IMR-90 (cell line): ENCODE data around the gene COL1A1. TPM values are rescaled to one million over a fixed set of nuclear protein-coding genes. Genes with fewer than 3 reads are reported as not detected.
A peak's percentile ranks its signal among the peaks of the same experiment; 100 is the strongest.

Experiments used
- ATAC-seq: fragments of 200-7000 bp; cut with Tn5 transposase; 2 replicates; pipeline ENCODE4 v1.9.1; 2020; ENCODE audit warnings: low read depth, mild to moderate bottlenecking, moderate library complexity
- BruUV-seq: library from RNA; stranded (reverse); fragments of 400-500 nt; replicated peaks from 2 replicates; lab custom pipeline; 2021; lab: Mats Ljungman, UMichigan
- CTCF ChIA-PET: fragments of 300-600 bp; formaldehyde crosslinking; extraction: SDS; loops from one replicate; lab custom pipeline; 2021; ENCODE audit warnings: antibody characterized with exemption; lab: Yijun Ruan, JAX
- POLR2A ChIA-PET: fragments of 300-600 bp; sonication (Branson Sonifier 250); formaldehyde crosslinking; loops from one replicate; lab custom pipeline; 2022; ENCODE audit warnings: antibody characterized with exemption; ENCODE audit not compliant: unreplicated experiment; lab: Charles Lee
- DNase-seq: peaks from one replicate; pipeline ENCODE4 v3.0.0; 2013
- H2AFZ ChIP-seq: replicated peaks from 2 replicates; pipeline ENCODE3; 2013; ENCODE audit warnings: low read length, mild to moderate bottlenecking; ENCODE audit not compliant: poor library complexity
- H2AK5ac ChIP-seq: 2 replicates; pipeline ENCODE4 v1.6.1; 2013; ENCODE audit warnings: low read depth, low read length, inconsistent platforms
- H2AK9ac ChIP-seq: replicated peaks from 2 replicates; pipeline ENCODE3; 2013; ENCODE audit warnings: mild to moderate bottlenecking, low read depth, low read length, moderate library complexity; ENCODE audit not compliant: poor library complexity
- H2BK120ac ChIP-seq: 2 replicates; pipeline ENCODE4 v1.6.1; 2013; ENCODE audit warnings: low read depth, low read length, inconsistent platforms
- H2BK15ac ChIP-seq: 3 replicates; pipeline ENCODE4 v1.6.1; 2013; ENCODE audit warnings: low read depth, low read length, inconsistent platforms
- H2BK20ac ChIP-seq: 2 replicates; pipeline ENCODE4 v1.6.1; 2013; ENCODE audit warnings: low read depth, mild to moderate bottlenecking, inconsistent platforms, low read length, moderate library complexity
- H2BK5ac ChIP-seq: 2 replicates; pipeline ENCODE4 v1.6.1; 2013; ENCODE audit warnings: mild to moderate bottlenecking, low read depth, low read length, inconsistent platforms; ENCODE audit not compliant: poor library complexity, severe bottlenecking
- H3K14ac ChIP-seq: replicated peaks from 2 replicates; pipeline ENCODE4 v1.6.1; 2013; ENCODE audit warnings: low read depth, low read length, inconsistent platforms
- H3K18ac ChIP-seq: 2 replicates; pipeline ENCODE4 v1.6.1; 2013; ENCODE audit warnings: low read depth, low read length, control low read depth
- H3K23ac ChIP-seq: 2 replicates; pipeline ENCODE4 v1.6.1; 2013; ENCODE audit warnings: low read depth, low read length, inconsistent platforms
- H3K27ac ChIP-seq: 2 replicates; pipeline ENCODE4 v1.5.1; 2013; ENCODE audit warnings: mild to moderate bottlenecking, control low read depth, low read length; ENCODE audit not compliant: insufficient read depth
- H3K27me3 ChIP-seq: 2 replicates; pipeline ENCODE4 v1.6.1; 2013; ENCODE audit warnings: low read length; ENCODE audit not compliant: control insufficient read depth, insufficient read depth
- H3K36me3 ChIP-seq: 2 replicates; pipeline ENCODE4 v1.6.1; 2013; ENCODE audit warnings: low read length, mixed read lengths; ENCODE audit not compliant: control insufficient read depth, insufficient read depth
- H3K4ac ChIP-seq: 2 replicates; pipeline ENCODE4 v1.6.1; 2013; ENCODE audit warnings: low read depth, low read length, inconsistent platforms
- H3K4me1 ChIP-seq: 2 replicates; pipeline ENCODE4 v1.6.1; 2013; ENCODE audit warnings: low read length, mixed read lengths; ENCODE audit not compliant: control insufficient read depth, insufficient read depth
- H3K4me2 ChIP-seq: 2 replicates; pipeline ENCODE4 v1.6.1; 2013; ENCODE audit warnings: low read depth, mild to moderate bottlenecking, control low read depth, low read length, moderate library complexity
- H3K4me3 ChIP-seq: 2 replicates; pipeline ENCODE4 v1.5.1; 2013; ENCODE audit warnings: low read depth, mild to moderate bottlenecking, control low read depth, low read length, moderate library complexity; ENCODE audit not compliant: insufficient read depth
- H3K56ac ChIP-seq: 2 replicates; pipeline ENCODE4 v1.6.1; 2013; ENCODE audit warnings: low read length, inconsistent platforms; ENCODE audit not compliant: insufficient read depth; ENCODE audit errors: extremely low read depth
- H3K79me1 ChIP-seq, 2 experiments: 2 replicates each; pipeline ENCODE4 v1.6.1; 2013; ENCODE audit warnings: low read length in 2 of 2, inconsistent platforms in 1 of 2, low read depth in 1 of 2
- H3K9ac ChIP-seq: 2 replicates; pipeline ENCODE4 v1.6.1; 2013; ENCODE audit warnings: low read depth, low read length, control low read depth
- H3K9me1 ChIP-seq: 2 replicates; pipeline ENCODE4 v1.6.1; 2013; ENCODE audit warnings: low read length, inconsistent platforms; ENCODE audit not compliant: insufficient read depth
- H3K9me3 ChIP-seq: 2 replicates; pipeline ENCODE4 v1.6.1; 2013; ENCODE audit warnings: low read length; ENCODE audit not compliant: control insufficient read depth, insufficient read depth
- H4K20me1 ChIP-seq: 2 replicates; pipeline ENCODE4 v1.6.1; 2013; ENCODE audit warnings: low read length, inconsistent platforms; ENCODE audit not compliant: insufficient read depth
- H4K5ac ChIP-seq: 2 replicates; pipeline ENCODE4 v1.6.1; 2013; ENCODE audit warnings: mild to moderate bottlenecking, low read depth, low read length, control low read depth
- H4K8ac ChIP-seq, 2 experiments: 2 replicates each; pipeline ENCODE4 v1.6.1; 2013; ENCODE audit warnings: low read depth in 2 of 2, low read length in 2 of 2, control low read depth in 1 of 2, inconsistent platforms in 1 of 2
- H4K91ac ChIP-seq: 2 replicates; pipeline ENCODE4 v1.6.1; 2013; ENCODE audit warnings: low read depth, low read length, inconsistent platforms; ENCODE audit not compliant: insufficient read depth
- BHLHE40 ChIP-seq: fragments of 150-350 bp; IDR thresholded peaks from 2 replicates; pipeline ENCODE4 v1.6.1; 2016; ENCODE audit warnings: mild to moderate bottlenecking, low read depth, low read length
- CEBPB ChIP-seq: IDR thresholded peaks from 2 replicates; pipeline ENCODE4 v1.6.1; 2012; ENCODE audit warnings: low read depth, low read length, improper control_type of control experiment
- FOS ChIP-seq: fragments of 150-350 bp; IDR thresholded peaks from 2 replicates; pipeline ENCODE4 v1.6.1; 2016; ENCODE audit warnings: low read depth, low read length
- MAFK ChIP-seq: IDR thresholded peaks from 2 replicates; pipeline ENCODE4 v1.6.1; 2012; ENCODE audit warnings: low read depth, low read length, improper control_type of control experiment
- MAZ ChIP-seq: IDR thresholded peaks from 2 replicates; pipeline ENCODE4 v1.6.1; 2012; ENCODE audit warnings: low read depth, mild to moderate bottlenecking, low read length, improper control_type of control experiment, moderate library complexity, borderline replicate concordance
- POLR2A ChIP-seq: IDR thresholded peaks from 2 replicates; pipeline ENCODE4 v1.6.1; 2012; ENCODE audit warnings: mild to moderate bottlenecking, low read depth, low read length
- RCOR1 ChIP-seq: IDR thresholded peaks from 2 replicates; pipeline ENCODE4 v1.6.1; 2012; ENCODE audit warnings: mild to moderate bottlenecking, low read length, improper control_type of control experiment; ENCODE audit not compliant: insufficient replicate concordance
- WGBS, 2 experiments: methylation state at CpG; one replicate each; pipeline versions ENCODE4 v1.1.5 to v1.1.7; 2013; ENCODE audit warnings: missing lambda C conversion rate in 2 of 2; ENCODE audit not compliant: insufficient read length in 1 of 2; ENCODE audit errors: extremely low coverage in 2 of 2; 5-methylcytosine and 5-hydroxymethylcytosine counted together
- dilution Hi-C: fragments of 300-500 bp; cut with HindIII; formaldehyde crosslinking; loops from one replicate; pipeline ENCODE4 v1.14.3; 2018; ENCODE audit warnings: low sequenced_read_pairs; ENCODE audit not compliant: unreplicated experiment
- in situ Hi-C: fragments of 300-500 bp; cut with MboI; formaldehyde crosslinking; loops from 3 replicates; pipeline ENCODE4 v1.14.3; 2019; ENCODE audit warnings: low sequenced_read_pairs, inconsistent platforms, mixed read lengths
- intact Hi-C: fragments of 100-400 bp; cut with micrococcal nuclease; formaldehyde crosslinking; loops from 2 replicates; pipeline ENCODE4 v1.10.0; 2022
- polyA plus RNA-seq, 3 experiments: library from polyadenylated mRNA; depleted of rRNA; stranded (reverse); fragments of >200 nt; gene quantifications; 2 replicates each; pipeline ENCODE4 v1.2.3, GENCODE V29; 2012; ENCODE audit warnings: low replicate concordance in 1 of 3
- total RNA-seq: library from RNA; depleted of rRNA; stranded (reverse); fragments of >200 nt; gene quantifications from 2 replicates; pipeline ENCODE4 v1.2.3, GENCODE V29; 2012
- TF ChIP-seq, protein P1 (sequence below): fragments of 150-350 bp; IDR thresholded peaks from 2 replicates; pipeline ENCODE4 v1.6.1; 2017; ENCODE audit warnings: mild to moderate bottlenecking, antibody characterized with exemption, low read length, low read depth
- TF ChIP-seq, protein P2 (sequence below): fragments of 150-350 bp; IDR thresholded peaks from 2 replicates; pipeline ENCODE4 v1.6.1; 2016; ENCODE audit warnings: low read depth, mild to moderate bottlenecking, low read length, moderate library complexity, borderline replicate concordance

COL1A1 gene
- total and polyA plus RNA-seq, 2 of the 4 experiments (the other 2 are of a cell fraction) = 2,180 to 4,350 TPM

DNA sequence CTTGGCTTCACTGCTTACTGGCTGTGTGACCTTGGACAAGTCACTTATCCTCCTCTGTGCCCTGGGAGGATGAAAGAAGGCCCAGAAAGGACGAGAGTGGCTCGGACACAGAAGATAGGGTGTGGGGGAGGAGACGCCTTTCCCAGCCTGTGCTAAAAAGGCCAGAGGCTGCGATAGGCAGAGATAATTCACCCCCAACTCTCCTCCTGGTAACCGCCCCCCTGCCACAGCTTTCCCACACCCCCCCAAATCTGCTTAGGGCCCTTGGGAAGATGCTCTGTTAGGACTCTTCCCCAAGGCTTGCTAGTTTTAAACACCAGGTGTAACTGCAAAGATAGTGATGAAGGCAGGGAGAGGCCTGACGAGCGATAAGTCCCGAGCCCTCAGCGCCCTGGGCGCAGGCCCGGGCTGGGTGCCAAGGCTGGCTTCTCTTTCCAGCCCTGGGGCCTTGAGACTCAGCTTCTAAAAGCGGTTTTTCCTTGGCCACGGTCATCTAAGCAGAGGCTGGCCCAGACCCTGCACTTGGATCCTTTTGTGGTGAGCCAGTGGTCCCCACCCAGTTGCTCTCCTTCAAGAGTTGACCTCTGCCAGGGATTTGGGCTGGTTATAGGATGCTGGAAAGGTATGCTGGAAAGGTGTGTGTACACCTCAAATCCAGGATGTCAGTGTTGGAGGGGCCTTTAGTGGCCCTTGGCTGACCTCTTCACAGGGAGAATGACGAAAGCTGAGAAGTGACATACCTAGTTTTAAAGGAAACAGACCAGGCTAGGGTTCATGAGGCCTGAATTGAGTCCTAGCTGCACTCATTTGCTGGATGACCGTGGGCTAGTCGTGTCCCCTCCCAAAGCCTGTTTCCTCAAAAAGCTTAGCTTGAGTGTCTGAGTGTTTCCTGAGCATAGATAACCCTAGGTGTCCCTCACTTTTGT is 47.5 kb downstream of the COL1A1 start:
- intact Hi-C loops = no loop called here
- H3K4me1 ChIP-seq = peaks cover 9% of the 10 kb centered on the region
- WGBS, 2 experiments = 85% methylated on average over 5 of the region's 16 CpGs; no CpG with 5 or more reads in 1 of the 2 experiments
- dilution Hi-C loops = no loop called here
- H4K5ac ChIP-seq = no peak overlapping the region
- no peak overlapping the region for H3K18ac ChIP-seq
- H2BK5ac ChIP-seq = no peak overlapping the region
- no peak overlapping the region for H4K91ac ChIP-seq
- H3K4me3 ChIP-seq = no peak overlapping the region
- no peak overlapping the region for H2AFZ ChIP-seq
- no peak overlapping the region for H2BK120ac ChIP-seq
- H3K56ac ChIP-seq = no peak overlapping the region; the same call in 1 of the 2 replicates
- ATAC-seq = no peak
- peak overlapping the region; percentile 43; the same call in 1 of the 2 replicates for H3K4ac ChIP-seq
- no peak overlapping the region for H3K27ac ChIP-seq
- H3K9me1 ChIP-seq = peaks cover 4% of the 10 kb centered on the region; the same call in 1 of the 2 replicates
- no peak overlapping the region for H4K8ac ChIP-seq
- no peaks in the 10 kb centered on the region for H3K9me3 ChIP-seq
- no peaks in the 10 kb centered on the region for H3K36me3 ChIP-seq
- no peak overlapping the region for H3K9ac ChIP-seq
- TF ChIP-seq CEBPB = no peak
- TF ChIP-seq MAFK = no peak
- no peak for TF ChIP-seq RCOR1
- TF ChIP-seq, protein P1, sequence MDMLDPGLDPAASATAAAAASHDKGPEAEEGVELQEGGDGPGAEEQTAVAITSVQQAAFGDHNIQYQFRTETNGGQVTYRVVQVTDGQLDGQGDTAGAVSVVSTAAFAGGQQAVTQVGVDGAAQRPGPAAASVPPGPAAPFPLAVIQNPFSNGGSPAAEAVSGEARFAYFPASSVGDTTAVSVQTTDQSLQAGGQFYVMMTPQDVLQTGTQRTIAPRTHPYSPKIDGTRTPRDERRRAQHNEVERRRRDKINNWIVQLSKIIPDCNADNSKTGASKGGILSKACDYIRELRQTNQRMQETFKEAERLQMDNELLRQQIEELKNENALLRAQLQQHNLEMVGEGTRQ = no peak
- TF ChIP-seq BHLHE40 = no peak
- TF ChIP-seq, protein P2, sequence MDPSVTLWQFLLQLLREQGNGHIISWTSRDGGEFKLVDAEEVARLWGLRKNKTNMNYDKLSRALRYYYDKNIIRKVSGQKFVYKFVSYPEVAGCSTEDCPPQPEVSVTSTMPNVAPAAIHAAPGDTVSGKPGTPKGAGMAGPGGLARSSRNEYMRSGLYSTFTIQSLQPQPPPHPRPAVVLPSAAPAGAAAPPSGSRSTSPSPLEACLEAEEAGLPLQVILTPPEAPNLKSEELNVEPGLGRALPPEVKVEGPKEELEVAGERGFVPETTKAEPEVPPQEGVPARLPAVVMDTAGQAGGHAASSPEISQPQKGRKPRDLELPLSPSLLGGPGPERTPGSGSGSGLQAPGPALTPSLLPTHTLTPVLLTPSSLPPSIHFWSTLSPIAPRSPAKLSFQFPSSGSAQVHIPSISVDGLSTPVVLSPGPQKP = no peak
- TF ChIP-seq FOS = no peak
- no peak for TF ChIP-seq MAZ
- no peak for TF ChIP-seq POLR2A
- in situ Hi-C loops = no loop called here
- ChIA-PET CTCF (no interaction called here), POLR2A (no interaction called here)
- H2BK20ac ChIP-seq = peak overlapping the region; percentile 18; the same call in 1 of the 2 replicates
- H3K23ac ChIP-seq = peak overlapping the region; percentile 11; the same call in 1 of the 2 replicates
- no peak for DNase-seq
- 0 out of 3 replicates have a peak overlapping the region, but pooled peaks have one; percentile 10 for H2BK15ac ChIP-seq
- H4K20me1 ChIP-seq = peaks cover 4% of the 10 kb centered on the region
- no TSS peak for BruUV-seq
- no peak overlapping the region for H2AK9ac ChIP-seq
- H3K4me2 ChIP-seq = no peak overlapping the region
- no peaks in the 10 kb centered on the region for H3K27me3 ChIP-seq
- no peak overlapping the region for H3K14ac ChIP-seq
- peak overlapping the region; percentile 20; the same call in 1 of the 2 replicates for H2AK5ac ChIP-seq
- peaks cover 0 to 26% of the 10 kb centered on the region in 2 experiments; a peak in 2 of 4 replicates for H3K79me1 ChIP-seq
